Measurements from ENCODE around the gene TAF1C.

GRCh38 chr16:84182680-84183571 is 3.9 kb downstream of the TAF1C start:
- TF ChIP-seq CTCF (IDR thresholded peaks at IDR 0.05; ENCODE audit: low read length): no peak
- TF ChIP-seq EZH2 (IDR thresholded peaks at IDR 0.05; ENCODE audit: borderline replicate concordance, low read length): no peak

Data from OCI-LY1 (cell line).